ENCODE data around the gene MYLK.
A peak's percentile ranks its signal among the peaks of the same experiment; 100 is the strongest.

The MYLK gene

GRCh38 chr3:123584284-123584987 is 299.7 kb downstream of the MYLK start:
- peak; percentile 67 for DNase-seq

GRCh38 chr3:123583561-123583960 is 300.6 kb downstream of the MYLK start:
- DNase-seq: no peak

GRCh38 chr3:123582315-123582714 is 301.8 kb downstream of the MYLK start:
- DNase-seq: no peak

GRCh38 chr3:123576122-123576521 is 308.0 kb downstream of the MYLK start:
- DNase-seq: no peak

DNA sequence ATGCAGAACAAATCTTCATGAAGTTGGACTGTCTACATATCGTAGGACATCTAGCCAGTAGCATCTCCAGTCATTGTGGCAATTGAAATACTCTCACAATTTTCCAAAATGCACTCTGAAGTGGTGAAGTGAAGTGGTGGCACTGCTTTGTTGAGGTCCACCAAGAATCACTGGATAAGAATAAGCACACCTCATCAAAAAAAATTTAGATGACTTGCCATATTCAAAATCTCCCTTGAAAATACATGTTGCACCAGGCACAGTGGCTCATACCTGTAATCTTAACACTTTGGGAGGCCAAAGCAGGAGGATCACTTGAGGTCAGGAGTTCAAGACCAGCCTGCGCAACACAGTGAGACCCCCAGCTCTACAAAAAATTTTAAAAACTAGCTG is 312.2 kb downstream of the MYLK start:
- DNase-seq: no peak

DNA sequence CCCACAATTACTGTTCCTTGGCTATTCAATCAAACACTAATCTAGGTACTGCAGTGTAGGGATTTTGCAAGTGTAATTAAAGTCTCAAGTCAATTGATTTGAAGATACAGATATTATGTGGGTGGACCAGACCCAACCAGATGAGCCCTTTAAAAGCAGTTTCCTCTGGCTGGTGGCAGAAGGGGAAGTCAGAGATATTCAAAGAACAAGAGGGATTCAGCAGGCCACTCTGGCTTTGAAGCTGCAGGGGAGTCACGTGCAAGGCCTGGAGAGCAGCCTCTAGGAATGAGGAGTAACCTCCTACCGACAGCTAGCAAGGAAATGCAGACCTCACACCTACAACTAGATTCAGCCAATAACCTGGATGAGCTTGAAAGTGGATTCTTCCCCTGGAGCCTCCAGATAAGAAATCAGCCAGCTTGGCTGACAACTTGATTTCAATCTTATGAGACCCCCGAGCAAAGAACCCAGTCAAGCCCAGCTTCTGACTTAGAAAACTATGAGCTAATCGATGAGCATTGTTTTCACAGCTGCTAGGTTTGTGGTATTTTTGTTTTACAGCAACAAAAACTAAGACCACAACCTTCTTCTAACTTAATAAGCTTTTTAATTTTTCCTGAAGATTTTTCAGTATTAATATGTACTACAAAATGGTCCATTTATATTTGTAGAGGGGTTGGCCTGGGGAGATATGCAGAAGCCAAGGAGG is 312.7 kb downstream of the MYLK start:
- no peak for DNase-seq

GRCh38 chr3:123568875-123569274 is 315.3 kb downstream of the MYLK start:
- no peak for DNase-seq

DNA sequence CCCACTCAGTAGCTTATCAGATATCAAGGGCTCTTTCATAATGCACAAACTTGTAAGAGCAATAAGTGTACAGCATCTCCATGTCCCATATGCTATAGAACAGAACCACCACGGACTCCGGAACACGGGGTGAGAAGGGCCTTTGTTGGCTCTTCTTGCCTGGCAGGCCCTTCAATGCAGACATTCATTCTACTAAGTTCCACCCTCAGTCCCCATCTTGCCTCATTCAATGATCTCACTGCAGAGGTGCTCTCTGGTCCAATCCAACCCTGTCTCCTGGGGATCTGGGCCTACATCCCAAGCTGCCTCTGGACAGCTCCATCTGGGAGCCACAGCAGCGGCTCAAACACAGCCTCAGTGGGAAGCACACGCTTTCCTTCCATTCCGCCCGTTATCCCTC is 316.1 kb downstream of the MYLK start:
- DNase-seq: no peak

DNA sequence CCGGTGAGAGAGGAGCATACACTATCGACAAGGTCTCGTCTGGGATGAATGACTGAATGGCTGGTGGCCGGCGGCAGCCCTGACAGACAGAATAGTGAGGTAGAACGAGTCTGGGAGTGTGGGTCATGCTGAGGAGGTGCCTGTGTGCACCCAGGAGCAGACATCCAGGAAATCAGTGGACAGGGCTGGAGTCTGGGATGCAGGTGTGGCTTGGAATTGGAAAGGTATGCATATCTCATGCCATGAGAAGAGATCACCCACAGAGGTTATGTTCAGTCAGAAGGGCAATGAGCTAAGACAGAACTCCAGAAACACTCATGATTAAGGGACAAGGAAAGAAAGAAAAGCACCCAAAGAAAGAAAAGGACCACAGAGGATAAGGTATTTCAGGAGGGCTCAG is 320.1 kb downstream of the MYLK start:
- DNase-seq: no peak

DNA sequence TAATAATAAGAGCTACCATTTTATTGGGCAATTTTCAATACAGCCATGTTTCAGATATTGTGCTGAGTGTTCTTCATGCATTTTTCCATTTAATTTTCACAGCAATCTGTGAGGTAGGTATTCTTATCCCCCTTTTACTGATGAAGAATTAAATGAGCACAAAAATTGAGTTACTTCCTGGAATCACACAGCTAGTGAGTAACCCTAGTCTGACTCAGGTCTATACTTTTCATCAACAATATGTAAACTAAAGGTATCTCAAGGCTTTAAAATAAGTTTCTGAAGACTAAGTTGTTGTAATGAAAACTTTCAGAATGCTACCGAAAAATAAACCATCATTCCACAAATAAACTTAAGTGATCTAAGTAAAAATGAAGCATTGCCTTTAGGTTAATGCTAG is 321.6 kb downstream of the MYLK start:
- DNase-seq: no peak

DNA sequence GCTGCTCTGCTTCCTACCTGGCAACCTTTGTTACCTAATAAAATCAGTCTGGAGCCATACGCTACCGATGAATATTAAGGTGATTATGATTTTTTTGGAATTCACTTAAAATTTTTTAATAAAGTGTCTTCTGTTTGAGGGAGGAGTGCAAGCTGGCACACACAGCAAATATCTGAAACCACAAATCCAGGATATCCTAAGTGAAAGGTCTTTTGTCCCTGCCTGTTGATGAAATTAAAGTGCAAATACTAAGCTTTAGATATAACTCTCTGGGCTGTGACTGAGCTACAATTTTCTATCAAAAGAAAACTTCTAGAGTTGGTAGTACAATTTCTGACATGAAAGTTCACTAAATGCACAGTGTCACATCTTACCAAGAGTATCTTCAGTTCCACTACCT is 322.9 kb downstream of the MYLK start:
- DNase-seq: no peak

Data from NCI-H1105 treated with DMSO at 0.1 percent for 48 hours (cell line).